Stimulated activated CD8-positive, alpha-beta memory T cell treated with anti-CD3 and anti-CD28 coated beads, Interleukin-4, amount 100 ng/mL, for 24 hours (primary cell): ENCODE results near the gene IGF1R.
"Not testable (repeated sequence)": the region's sequence is repeated elsewhere in the genome, so short reads cannot be mapped to it uniquely, and the experiment has no call there.

Experiments
- DNase-seq: peaks from one replicate; pipeline ENCODE4 v3.0.0-alpha.2; 2020; ENCODE audit warnings: low read depth

Gene IGF1R

GRCh38 chr15:98963444-98963843 is 315.1 kb downstream of the IGF1R start:
- DNase-seq = no peak

DNA sequence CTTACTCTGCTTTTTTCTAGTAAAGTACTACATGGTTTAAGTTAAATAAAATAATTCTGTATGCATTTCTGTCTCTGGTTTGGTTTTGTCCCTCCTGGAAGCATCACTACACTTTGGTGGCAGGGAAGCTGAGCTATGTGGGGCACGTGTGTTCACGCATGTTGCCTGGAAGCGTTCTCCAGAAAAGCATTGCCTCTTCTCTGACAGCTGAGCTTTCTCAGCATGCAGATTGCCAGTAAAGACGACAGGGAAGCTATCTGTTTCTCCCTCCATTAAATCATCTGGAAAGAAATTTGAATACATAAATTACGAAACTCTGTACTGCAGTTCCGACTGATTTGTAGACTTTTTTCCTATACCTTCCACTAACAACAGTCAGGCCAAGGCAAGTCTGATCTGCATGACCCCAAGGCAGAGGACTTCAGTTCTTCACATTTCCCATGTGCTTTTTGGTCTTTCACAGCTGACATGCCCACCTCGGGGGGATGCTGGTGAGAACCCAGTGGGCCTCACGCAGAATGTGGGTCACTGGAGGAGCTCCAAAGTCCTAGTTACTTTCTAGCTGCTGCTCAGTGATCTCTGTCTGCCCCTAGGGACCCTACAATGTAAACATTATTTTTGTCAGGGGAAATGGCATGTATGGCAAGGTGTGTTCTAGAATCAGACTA is 316.3 kb downstream of the IGF1R start:
- no peak for DNase-seq

DNA sequence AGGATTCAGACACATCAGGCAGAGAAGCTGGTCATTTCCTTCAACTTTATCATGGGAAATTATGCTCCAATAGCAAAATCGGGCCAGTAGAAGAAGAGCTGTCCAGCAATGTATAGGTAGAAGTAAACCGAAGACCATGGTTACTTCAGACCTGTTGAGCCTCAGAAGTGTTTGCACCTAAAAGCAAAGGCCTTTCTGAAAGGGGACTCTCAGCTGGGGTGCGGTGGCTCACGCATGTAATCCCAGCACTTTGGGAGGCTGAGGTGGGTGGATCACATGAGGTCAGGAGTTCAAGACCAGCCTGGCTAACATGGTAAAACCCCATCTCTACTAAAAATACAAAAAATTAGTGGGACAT is 316.8 kb downstream of the IGF1R start:
- not testable (repeated sequence) for DNase-seq

GRCh38 chr15:98965597-98965996 is 317.3 kb downstream of the IGF1R start:
- no peak for DNase-seq

GRCh38 chr15:98966091-98966787 is 317.9 kb downstream of the IGF1R start:
- no peak for DNase-seq

DNA sequence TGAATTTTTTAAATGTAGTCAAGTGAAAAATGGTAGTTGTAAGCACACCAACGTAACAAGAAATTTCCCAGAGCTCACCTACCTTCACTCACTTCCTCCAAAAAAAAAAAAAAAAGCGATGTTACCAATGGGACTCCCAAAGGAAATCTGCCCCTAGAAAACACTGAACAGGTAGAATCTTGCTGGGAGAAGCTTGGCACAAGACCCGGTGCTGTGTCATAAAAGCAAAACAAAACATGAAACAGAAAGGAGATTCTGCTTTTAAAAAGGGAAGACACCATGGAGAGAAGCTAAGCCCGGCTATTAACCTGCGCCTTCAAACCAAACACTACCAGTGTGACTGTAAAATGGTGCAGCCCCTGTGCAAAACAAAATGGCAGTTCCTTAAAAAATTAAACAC is 318.8 kb downstream of the IGF1R start:
- DNase-seq = no peak

GRCh38 chr15:98967916-98968315 is 319.6 kb downstream of the IGF1R start:
- no peak for DNase-seq

DNA sequence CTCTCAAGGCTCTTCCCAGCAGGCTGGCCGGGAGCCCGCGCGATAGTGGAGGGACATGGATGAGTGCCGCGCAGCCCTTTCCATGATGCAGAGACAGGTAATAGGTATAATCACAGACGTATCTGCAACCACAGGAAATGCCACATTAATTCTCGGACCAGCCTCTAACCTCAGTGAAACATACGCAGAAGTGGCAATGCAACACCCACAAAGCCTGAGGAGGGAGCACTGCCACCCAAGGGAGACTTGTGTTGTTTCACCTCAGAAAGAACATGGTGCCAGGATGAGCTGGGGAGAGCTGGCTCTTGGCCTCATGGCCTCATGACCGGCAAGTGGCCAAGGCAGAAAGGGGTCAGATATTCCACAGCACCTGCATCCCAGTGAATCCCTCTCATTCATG is 320.2 kb downstream of the IGF1R start:
- no peak for DNase-seq

DNA sequence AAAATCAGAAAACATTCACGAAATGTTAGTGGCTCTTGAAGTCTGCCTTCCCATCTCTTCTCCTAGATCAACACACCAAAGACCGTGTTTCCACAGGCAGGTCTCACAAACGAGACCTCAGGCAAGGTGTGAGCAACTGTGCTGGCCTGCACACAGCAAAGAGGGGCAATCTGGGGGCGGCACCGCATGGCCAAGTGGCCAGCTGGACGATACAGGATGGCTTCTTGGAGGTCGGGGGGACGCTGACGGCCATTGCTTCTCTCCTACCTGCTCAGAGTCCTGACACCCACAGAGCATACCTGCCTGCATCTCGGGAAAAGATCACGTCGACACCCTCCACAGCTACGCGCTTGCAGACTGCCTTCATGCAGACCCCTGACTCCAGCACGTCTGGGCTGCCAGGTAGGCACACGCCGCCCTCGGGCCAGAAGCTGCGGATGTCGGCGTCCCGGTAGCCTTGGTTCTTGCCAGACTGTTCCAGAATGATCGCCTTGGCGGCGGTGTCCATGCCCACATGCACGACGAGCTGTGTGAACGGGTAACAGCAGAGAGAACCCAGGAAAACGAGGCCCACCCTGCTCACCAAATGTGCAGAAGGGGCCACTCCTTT is 320.9 kb downstream of the IGF1R start:
- no peak for DNase-seq

DNA sequence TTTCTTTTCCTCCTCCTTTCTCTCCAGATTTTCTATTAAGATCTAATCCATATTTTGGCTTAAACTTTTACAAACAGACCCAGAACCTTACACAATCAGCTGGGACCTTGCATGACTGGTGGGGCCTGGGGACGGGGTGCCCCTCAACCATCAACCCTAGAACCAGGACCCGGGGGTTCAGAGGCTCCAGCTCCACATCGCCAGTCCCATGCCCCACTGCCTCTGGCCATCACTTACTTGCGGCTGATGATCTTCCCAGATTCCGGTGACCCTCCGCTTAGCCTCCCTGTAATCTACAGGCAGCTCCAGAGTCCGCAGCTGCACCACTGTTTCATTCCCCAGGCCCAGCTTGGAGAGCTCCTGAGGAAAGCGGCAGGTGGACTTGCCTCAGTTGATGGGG is 322.5 kb downstream of the IGF1R start:
- no peak for DNase-seq

DNA sequence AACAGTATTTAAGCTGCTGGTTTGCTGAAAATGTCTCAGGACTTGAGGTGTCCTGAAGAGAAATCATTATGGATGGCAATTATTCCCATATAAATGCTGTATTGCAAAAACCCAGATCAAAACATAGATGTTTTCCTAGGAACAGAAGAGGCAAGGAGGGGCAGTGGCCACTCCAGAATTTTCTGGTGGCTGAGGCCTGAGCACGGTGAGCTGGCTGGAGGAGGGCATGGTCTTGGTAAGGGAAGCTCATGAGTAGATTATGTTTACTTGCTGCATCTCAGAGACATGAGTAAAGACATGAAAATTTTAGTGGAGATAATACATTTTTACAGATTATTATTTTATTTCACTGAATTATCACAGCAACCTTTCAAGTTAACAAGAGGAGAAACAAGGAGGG is 328.2 kb downstream of the IGF1R start:
- no peak for DNase-seq

DNA sequence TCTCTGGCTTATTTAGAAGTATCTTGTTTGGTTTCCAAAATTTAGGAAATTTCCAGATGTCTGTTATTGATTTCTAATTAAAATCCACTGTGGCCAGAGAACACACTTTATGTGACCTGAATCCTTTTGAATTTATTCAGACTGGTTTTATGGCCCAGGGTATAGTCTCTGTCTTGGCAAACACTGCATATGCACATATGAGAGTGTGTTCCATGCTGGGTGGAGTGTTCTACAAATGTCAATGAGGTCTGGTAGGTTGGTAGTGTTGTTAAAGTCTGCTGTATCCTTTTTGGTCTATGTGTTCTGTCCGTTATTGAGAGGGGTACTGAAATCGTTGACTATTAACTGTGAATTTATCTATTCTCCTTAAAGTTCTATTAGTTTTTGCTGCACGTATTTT is 329.1 kb downstream of the IGF1R start:
- no peak for DNase-seq

- DNase-seq = no peak
Measured at GRCh38 chr15:98978153-98978552, 329.8 kb downstream of the IGF1R start.

- no peak for DNase-seq
Measured at GRCh38 chr15:98980899-98981228, 332.5 kb downstream of the IGF1R start.

GRCh38 chr15:98981851-98982722 is 333.7 kb downstream of the IGF1R start:
- no peak for DNase-seq

- DNase-seq = no peak
Measured at GRCh38 chr15:98983334-98983733, 335.0 kb downstream of the IGF1R start.

DNA sequence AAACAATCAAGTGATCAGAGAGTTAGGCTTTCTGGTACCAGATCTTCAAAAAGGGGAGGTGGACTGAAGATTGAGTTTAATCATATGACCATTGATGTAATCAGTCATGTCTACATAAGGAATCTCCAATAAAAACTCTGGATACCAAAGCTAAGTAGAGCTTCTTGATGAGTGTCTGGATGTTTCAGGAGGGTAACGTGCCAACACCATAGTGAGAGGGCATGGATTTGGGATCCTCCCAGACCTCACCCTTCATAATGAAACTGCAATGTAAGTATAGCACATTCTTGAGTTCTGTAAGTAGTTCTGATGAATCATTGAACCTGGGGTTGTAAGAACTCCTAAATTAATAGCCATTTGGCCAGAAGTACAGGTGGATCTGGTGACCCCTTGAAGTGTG is 337.9 kb downstream of the IGF1R start:
- no peak for DNase-seq

GRCh38 chr15:98994892-98995291 is 346.6 kb downstream of the IGF1R start:
- no peak for DNase-seq

GRCh38 chr15:98996169-98996568 is 347.8 kb downstream of the IGF1R start:
- no peak for DNase-seq

GRCh38 chr15:98996624-98997023 is 348.3 kb downstream of the IGF1R start:
- DNase-seq = no peak

DNA sequence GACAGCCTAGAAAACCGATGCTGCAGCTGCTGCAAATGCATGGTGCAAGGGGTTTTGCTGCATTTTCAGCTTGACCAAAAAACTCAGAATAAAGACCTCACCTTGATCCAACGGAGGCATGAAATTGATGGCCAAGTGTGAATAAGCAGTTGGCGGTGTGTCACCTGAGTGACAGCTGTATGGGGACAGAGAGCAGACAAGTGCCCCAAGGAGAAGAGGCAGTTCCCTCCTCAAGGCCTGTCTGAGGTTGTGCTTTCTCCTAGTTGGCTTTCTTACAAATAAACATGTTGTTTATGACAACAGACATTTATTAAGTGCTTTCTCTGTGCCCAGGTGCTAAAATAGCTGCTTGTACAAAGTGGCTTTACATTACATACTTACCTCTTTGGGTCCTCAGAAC is 349.0 kb downstream of the IGF1R start:
- no peak for DNase-seq

DNA sequence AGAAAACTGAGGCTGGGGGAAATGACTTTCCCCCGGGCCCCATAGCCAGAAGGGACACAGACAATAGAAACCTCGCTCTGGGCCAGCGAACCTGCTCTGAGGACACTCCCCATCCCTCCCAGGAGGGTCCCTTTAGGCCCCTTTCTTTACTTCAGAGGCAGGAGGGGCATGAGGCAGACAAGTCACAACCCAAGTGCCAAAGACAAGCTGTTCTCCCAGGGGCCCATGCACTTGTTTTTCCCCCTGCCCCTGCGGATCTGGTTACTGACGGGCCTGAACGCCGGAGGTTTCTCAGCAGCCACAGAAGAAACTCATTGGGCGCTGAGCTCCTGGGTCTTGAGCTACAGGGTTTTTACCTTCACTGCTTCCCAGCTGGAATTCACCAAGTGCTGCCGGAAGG is 349.4 kb downstream of the IGF1R start:
- DNase-seq = no peak

- DNase-seq = no peak
Measured at GRCh38 chr15:98998279-98998678, 349.9 kb downstream of the IGF1R start.
